GM23338 (cell line): ENCODE measurements around the gene HIGD1B. TPM values are rescaled to one million over a fixed set of nuclear protein-coding genes. Genes with fewer than 3 reads are reported as not detected.
A peak's percentile ranks its signal among the peaks of the same experiment; 100 is the strongest.

Source experiments
- ATAC-seq: fragments of 200-7000 bp; cut with Tn5 transposase; 3 replicates; pipeline ENCODE4 v1.9.1; 2020
- DNase-seq: peaks from one replicate; pipeline ENCODE4 v3.0.0-alpha.2; 2015; ENCODE audit warnings: low spot score
- H2AFZ ChIP-seq: fragments of 200-600 bp; sonication (generic); 2 replicates; pipeline ENCODE4 v1.8.0; 2016; ENCODE audit warnings: antibody characterized with exemption, mild to moderate bottlenecking, moderate library complexity
- H3F3A ChIP-seq: fragments of 200-600 bp; sonication (generic); replicated peaks from 2 replicates; pipeline ENCODE4 v1.8.0; 2017; ENCODE audit warnings: antibody characterized with exemption, mixed run types, low read depth
- H3K27ac ChIP-seq: fragments of 200-600 bp; sonication (generic); 2 replicates; pipeline ENCODE4 v1.6.1; 2016; ENCODE audit warnings: low read depth
- H3K27me3 ChIP-seq: fragments of 200-600 bp; sonication (generic); 2 replicates; pipeline ENCODE4 v1.8.0; 2016; ENCODE audit warnings: mild to moderate bottlenecking, mixed run types, moderate library complexity; ENCODE audit not compliant: insufficient read depth
- H3K36me3 ChIP-seq: fragments of 200-600 bp; sonication (generic); 2 replicates; pipeline ENCODE4 v1.8.0; 2016; ENCODE audit warnings: mild to moderate bottlenecking; ENCODE audit not compliant: insufficient read depth
- H3K4me1 ChIP-seq: fragments of 200-600 bp; sonication (generic); 2 replicates; pipeline ENCODE4 v1.8.0; 2016; ENCODE audit warnings: mild to moderate bottlenecking, moderate library complexity; ENCODE audit not compliant: insufficient read depth
- H3K4me2 ChIP-seq: fragments of 200-600 bp; sonication (generic); 2 replicates; pipeline ENCODE4 v1.7.1; 2017; ENCODE audit warnings: mixed run types
- H3K4me3 ChIP-seq: fragments of 200-600 bp; sonication (generic); 2 replicates; pipeline ENCODE4 v1.6.1; 2016; ENCODE audit warnings: mixed run types
- H3K79me2 ChIP-seq: fragments of 200-600 bp; sonication (generic); replicated peaks from 2 replicates; pipeline ENCODE4 v1.8.0; 2017; ENCODE audit warnings: mild to moderate bottlenecking; ENCODE audit not compliant: insufficient read depth
- H3K9me2 ChIP-seq: fragments of 200-600 bp; sonication (generic); 2 replicates; pipeline ENCODE4 v1.8.0; 2017; ENCODE audit not compliant: insufficient read depth
- H4K20me1 ChIP-seq: fragments of 200-600 bp; sonication (generic); replicated peaks from 2 replicates; pipeline ENCODE4 v1.8.0; 2017; ENCODE audit warnings: mild to moderate bottlenecking; ENCODE audit not compliant: insufficient read depth
- H3K27ac Mint-ChIP-seq: 2 replicates; pipeline ENCODE4 v1.8.0; 2020; ENCODE audit warnings: inconsistent platforms, mild to moderate bottlenecking, moderate library complexity, mixed read lengths
- H3K27me3 Mint-ChIP-seq: 3 replicates; pipeline ENCODE4 v1.8.0; 2022; ENCODE audit warnings: low read depth, mild to moderate bottlenecking, moderate library complexity, mixed read lengths, inconsistent platforms; ENCODE audit not compliant: insufficient read depth, poor library complexity
- H3K36me3 Mint-ChIP-seq: 3 replicates; pipeline ENCODE4 v1.8.0; 2021; ENCODE audit warnings: low read depth, mild to moderate bottlenecking, inconsistent platforms, moderate library complexity, mixed read lengths
- H3K4me1 Mint-ChIP-seq: 3 replicates; pipeline ENCODE4 v1.8.0; 2020; ENCODE audit warnings: mild to moderate bottlenecking, inconsistent platforms, mixed read lengths
- H3K4me3 Mint-ChIP-seq: 3 replicates; pipeline ENCODE4 v1.8.0; 2021; ENCODE audit warnings: moderate library complexity, mild to moderate bottlenecking, inconsistent platforms, mixed read lengths
- H3K9me3 Mint-ChIP-seq: 3 replicates; pipeline ENCODE4 v1.8.0; 2020; ENCODE audit warnings: moderate library complexity, mild to moderate bottlenecking, inconsistent platforms, mixed read lengths
- CREB1 ChIP-seq: fragments of 250-450 bp; sonication (Bioruptor Pico); IDR thresholded peaks from 2 replicates; pipeline ENCODE4 v1.5.0; 2020; ENCODE audit warnings: low read depth, mild to moderate bottlenecking, moderate library complexity
- CTCF ChIP-seq, 2 experiments: fragments of 200-600 bp in 1 of 2; sonication (generic) in 1 of 2; conservative IDR thresholded peaks; 2 replicates each; pipeline versions ENCODE4 v1.5.1 to v1.6.1; 2016 to 2017; ENCODE audit warnings: antibody characterized with exemption in 2 of 2, low read depth in 2 of 2, mild to moderate bottlenecking in 2 of 2, moderate library complexity in 1 of 2
- ETS1 ChIP-seq: IDR thresholded peaks from 2 replicates; pipeline ENCODE4 v1.6.1; 2016; ENCODE audit warnings: antibody characterized with exemption
- EZH2 ChIP-seq: fragments of 200-600 bp; sonication (generic); IDR thresholded peaks from one replicate; pipeline ENCODE4 v1.8.0; 2017; ENCODE audit warnings: antibody characterized with exemption, mild to moderate bottlenecking, low read depth; ENCODE audit not compliant: unreplicated experiment
- EZH2phosphoT487 ChIP-seq: fragments of 200-600 bp; sonication (generic); IDR thresholded peaks from one replicate; pipeline ENCODE4 v1.8.1; 2018; ENCODE audit warnings: antibody characterized with exemption; ENCODE audit not compliant: unreplicated experiment
- JUNB ChIP-seq: IDR thresholded peaks from one replicate; pipeline ENCODE4 v1.6.1; 2016; ENCODE audit warnings: antibody characterized with exemption; ENCODE audit not compliant: unreplicated experiment
- NANOG ChIP-seq: IDR thresholded peaks from 2 replicates; pipeline ENCODE4 v1.6.1; 2016; ENCODE audit warnings: antibody characterized with exemption, borderline replicate concordance
- POLR2AphosphoS5 ChIP-seq: IDR thresholded peaks from 2 replicates; pipeline ENCODE4 v1.6.1; 2016; ENCODE audit warnings: antibody characterized with exemption, low read depth
- REST ChIP-seq: IDR thresholded peaks from one replicate; pipeline ENCODE4 v1.6.1; 2018; ENCODE audit warnings: antibody characterized with exemption; ENCODE audit not compliant: unreplicated experiment
- STAT1 ChIP-seq: IDR thresholded peaks from one replicate; pipeline ENCODE4 v1.6.1; 2016; ENCODE audit warnings: antibody characterized with exemption; ENCODE audit not compliant: unreplicated experiment
- ZNF114 ChIP-seq: fragments of 250-450 bp; sonication (Bioruptor Pico); IDR thresholded peaks from 2 replicates; pipeline ENCODE4 v1.5.0; 2020; ENCODE audit warnings: mild to moderate bottlenecking, moderate library complexity
- ZNF331 ChIP-seq: fragments of 250-450 bp; sonication (Bioruptor Pico); IDR thresholded peaks from 2 replicates; pipeline ENCODE4 v1.5.0; 2020; ENCODE audit warnings: low read depth, mild to moderate bottlenecking, moderate library complexity
- ZNF462 ChIP-seq: fragments of 250-450 bp; sonication (Bioruptor Pico); IDR thresholded peaks from 2 replicates; pipeline ENCODE4 v1.5.0; 2020; ENCODE audit warnings: mild to moderate bottlenecking, moderate library complexity
- polyA plus RNA-seq: library from polyadenylated mRNA; unstranded; fragments of >200 nt; fragmentation: Nextera tagmentation; extraction: Ambion mirVana; gene quantifications from 2 replicates; pipeline ENCODE4 v1.2.1, GENCODE V29; 2016
- total RNA-seq: library from RNA; depleted of rRNA; stranded (reverse); fragments of >200 nt; shearing (Covaris generic); gene quantifications from 2 replicates; pipeline ENCODE4 v1.2.3, GENCODE V29; 2014

HIGD1B gene
- total and polyA plus RNA-seq, 2 experiments from 2014 or later: not detected

GRCh38 chr17:44842748-44843147 is 4.9 kb upstream of the HIGD1B start:
- no peaks in the 10 kb centered on the region for H3K79me2 ChIP-seq
- Mint-ChIP-seq H3K9me3 (no peaks in the 10 kb centered on the region), H3K27ac (peak overlapping the region; percentile 63; the same call in 1 of the 2 replicates), H3K27me3 (peaks cover 16% of the 10 kb centered on the region), H3K36me3 (no peaks in the 10 kb centered on the region), H3K4me1 (peaks cover 35% of the 10 kb centered on the region), H3K4me3 (peak overlapping the region; percentile 21)
- DNase-seq (peak; percentile 68), ATAC-seq (peak; percentile 62)
- no peak overlapping the region for H3K27ac ChIP-seq
- peak overlapping the region; percentile 29; the same call in 1 of the 2 replicates for H3K4me3 ChIP-seq
- no peaks in the 10 kb centered on the region for H3K36me3 ChIP-seq
- no peaks in the 10 kb centered on the region for H3K27me3 ChIP-seq
- no peaks in the 10 kb centered on the region for H3K9me2 ChIP-seq
- no peak overlapping the region for H2AFZ ChIP-seq
- TF ChIP-seq ZNF114 (CRISPR knock-in tag): no peak
- TF ChIP-seq EZH2phosphoT487: no peak
- TF ChIP-seq NANOG: no peak
- TF ChIP-seq ZNF331: no peak
- no peak for TF ChIP-seq CTCF (conservative IDR thresholded peaks at IDR 0.05; ENCODE audit: low read depth in 2 of 2)
- no peak for TF ChIP-seq JUNB
- TF ChIP-seq REST: no peak
- TF ChIP-seq CREB1 (CRISPR knock-in tag): no peak
- no peak for TF ChIP-seq STAT1
- no peak for TF ChIP-seq EZH2
- no peak for TF ChIP-seq ZNF462
- TF ChIP-seq ETS1: no peak
- TF ChIP-seq POLR2AphosphoS5: no peak
- no peaks in the 10 kb centered on the region for H4K20me1 ChIP-seq
- H3K4me2 ChIP-seq: peak overlapping the region; percentile 71
- peaks cover 32% of the 10 kb centered on the region for H3K4me1 ChIP-seq
- peaks cover 8% of the 10 kb centered on the region; the same call in 1 of the 2 replicates for H3F3A ChIP-seq
